Progenitor cell of endocrine pancreas (in vitro differentiated cells): ENCODE results near the gene TTC23L. TPM values are rescaled to one million over a fixed set of nuclear protein-coding genes. Genes with fewer than 3 reads are reported as not detected.
A peak's percentile ranks its signal among the peaks of the same experiment; 100 is the strongest.

Experiments
- DNase-seq: peaks from one replicate; pipeline ENCODE4 v3.0.0; 2021; ENCODE audit warnings: low spot score; ENCODE audit not compliant: unreplicated experiment
- H3K27ac Mint-ChIP-seq: 2 replicates; pipeline ENCODE4 v1.8.0; 2021; ENCODE audit warnings: mild to moderate bottlenecking, moderate library complexity, mixed read lengths
- H3K27me3 Mint-ChIP-seq: 2 replicates; pipeline ENCODE4 v1.8.0; 2021; ENCODE audit warnings: mixed read lengths
- H3K36me3 Mint-ChIP-seq: 2 replicates; pipeline ENCODE4 v1.8.0; 2022; ENCODE audit warnings: mixed read lengths; ENCODE audit not compliant: insufficient read depth
- H3K4me1 Mint-ChIP-seq: 2 replicates; pipeline ENCODE4 v1.8.0; 2021; ENCODE audit warnings: low read depth, mixed read lengths
- H3K4me3 Mint-ChIP-seq: 2 replicates; pipeline ENCODE4 v1.8.0; 2021; ENCODE audit warnings: low read depth, mild to moderate bottlenecking, moderate library complexity, mixed read lengths
- H3K9me3 Mint-ChIP-seq: 2 replicates; pipeline ENCODE4 v1.8.0; 2021; ENCODE audit warnings: low read depth, mixed read lengths
- total RNA-seq: library from RNA; stranded (reverse); gene quantifications from 2 replicates; pipeline ENCODE4 v1.2.1, GENCODE V29; 2021
- TF ChIP-seq, protein P1 (sequence below): fragments of 200-600 bp; sonication (generic); IDR thresholded peaks from one replicate; pipeline ENCODE4 v1.5.0; 2021; ENCODE audit warnings: antibody characterized with exemption, mild to moderate bottlenecking; ENCODE audit not compliant: unreplicated experiment

The TTC23L gene
- total RNA-seq, 1 donor from 2014 or later, result 2.8 TPM

DNA sequence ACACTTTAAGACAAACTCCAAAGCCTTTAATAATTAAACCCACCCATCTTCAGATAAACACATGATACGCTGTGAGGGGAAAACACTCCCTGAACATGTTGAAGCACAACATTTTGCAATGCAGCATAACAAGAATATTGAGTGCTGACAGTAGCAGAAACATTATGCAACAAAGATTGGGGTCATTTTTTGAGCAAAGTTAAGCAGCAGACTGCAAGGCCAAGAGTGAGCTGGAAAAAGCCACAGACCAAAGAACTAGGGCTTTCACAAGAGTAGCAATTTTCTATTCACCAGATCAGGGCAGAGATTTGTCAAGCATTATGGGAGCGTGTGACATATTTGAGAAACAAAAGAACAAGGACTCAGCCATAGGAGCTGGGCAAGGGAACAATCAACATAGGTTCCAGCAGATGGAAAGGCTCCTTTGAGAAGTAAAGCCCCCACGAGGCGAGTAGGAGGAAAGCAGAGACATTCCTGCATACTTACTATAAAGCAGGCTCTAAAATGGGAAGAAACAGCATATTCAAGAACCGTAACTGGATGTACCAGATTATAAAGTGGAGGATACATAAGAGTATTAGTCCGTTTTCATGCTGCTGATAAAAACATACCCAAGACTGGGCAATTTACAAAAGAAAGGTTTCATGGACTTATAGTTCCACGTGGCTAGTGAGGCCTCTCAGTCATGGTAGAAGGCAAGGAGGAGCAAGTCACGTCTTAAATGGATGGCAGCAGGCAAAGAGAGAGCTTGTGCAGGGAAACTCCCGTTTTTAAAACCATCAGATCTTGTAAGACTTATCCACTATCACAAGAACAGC lies 4.8 kb upstream of the TTC23L start:
- Mint-ChIP-seq H3K36me3 (peaks cover 14% of the 10 kb centered on the region), H3K4me1 (peaks cover 9% of the 10 kb centered on the region), H3K27me3 (no peaks in the 10 kb centered on the region), H3K9me3 (no peaks in the 10 kb centered on the region), H3K4me3 (no peak overlapping the region), H3K27ac (peak overlapping the region; percentile 15)
- DNase-seq, result no peak
- TF ChIP-seq, protein P1, sequence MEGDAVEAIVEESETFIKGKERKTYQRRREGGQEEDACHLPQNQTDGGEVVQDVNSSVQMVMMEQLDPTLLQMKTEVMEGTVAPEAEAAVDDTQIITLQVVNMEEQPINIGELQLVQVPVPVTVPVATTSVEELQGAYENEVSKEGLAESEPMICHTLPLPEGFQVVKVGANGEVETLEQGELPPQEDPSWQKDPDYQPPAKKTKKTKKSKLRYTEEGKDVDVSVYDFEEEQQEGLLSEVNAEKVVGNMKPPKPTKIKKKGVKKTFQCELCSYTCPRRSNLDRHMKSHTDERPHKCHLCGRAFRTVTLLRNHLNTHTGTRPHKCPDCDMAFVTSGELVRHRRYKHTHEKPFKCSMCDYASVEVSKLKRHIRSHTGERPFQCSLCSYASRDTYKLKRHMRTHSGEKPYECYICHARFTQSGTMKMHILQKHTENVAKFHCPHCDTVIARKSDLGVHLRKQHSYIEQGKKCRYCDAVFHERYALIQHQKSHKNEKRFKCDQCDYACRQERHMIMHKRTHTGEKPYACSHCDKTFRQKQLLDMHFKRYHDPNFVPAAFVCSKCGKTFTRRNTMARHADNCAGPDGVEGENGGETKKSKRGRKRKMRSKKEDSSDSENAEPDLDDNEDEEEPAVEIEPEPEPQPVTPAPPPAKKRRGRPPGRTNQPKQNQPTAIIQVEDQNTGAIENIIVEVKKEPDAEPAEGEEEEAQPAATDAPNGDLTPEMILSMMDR, result no peak

DNA sequence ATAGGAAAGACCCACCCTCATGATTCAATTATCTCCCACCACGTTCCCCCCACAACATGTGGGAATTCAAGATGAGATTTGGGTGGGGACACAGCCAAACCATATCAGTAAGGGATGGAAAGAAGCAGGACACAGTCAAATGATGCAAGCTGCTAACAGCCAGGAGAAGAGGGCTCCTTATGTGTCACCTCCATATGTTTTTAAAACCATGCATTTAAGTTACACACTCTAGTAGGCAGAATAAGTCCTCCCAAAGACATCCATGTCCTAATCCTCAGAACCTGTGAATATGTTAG lies 4.2 kb upstream of the TTC23L start:
- H3K9me3 Mint-ChIP-seq, result no peaks in the 10 kb centered on the region
- H3K4me3 Mint-ChIP-seq, result no peak overlapping the region
- no peaks in the 10 kb centered on the region for H3K27me3 Mint-ChIP-seq
- peaks cover 9% of the 10 kb centered on the region for H3K4me1 Mint-ChIP-seq
- no peak for DNase-seq
- TF ChIP-seq, protein P1, result no peak
- H3K27ac Mint-ChIP-seq, result no peak overlapping the region
- peaks cover 13% of the 10 kb centered on the region for H3K36me3 Mint-ChIP-seq

DNA sequence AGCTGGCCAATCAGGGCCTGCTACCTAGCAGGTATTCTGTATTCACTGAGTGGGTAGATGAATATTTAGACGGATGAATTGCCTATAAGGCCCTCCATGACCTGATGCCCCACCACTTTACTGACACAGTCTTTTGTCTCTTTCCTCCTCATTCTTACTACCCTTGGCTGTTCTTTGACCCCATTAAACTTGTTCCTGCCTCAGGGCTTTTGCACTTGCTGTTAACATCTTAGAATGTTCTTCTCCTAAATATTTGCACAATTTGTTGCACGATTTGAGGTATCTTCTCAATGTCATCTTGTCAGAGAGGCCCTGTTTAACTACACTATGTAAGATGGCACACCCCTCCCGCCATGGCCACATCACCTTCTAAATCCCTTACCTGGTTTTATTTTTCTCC lies 3.3 kb upstream of the TTC23L start:
- H3K27me3 Mint-ChIP-seq, result no peaks in the 10 kb centered on the region

DNA sequence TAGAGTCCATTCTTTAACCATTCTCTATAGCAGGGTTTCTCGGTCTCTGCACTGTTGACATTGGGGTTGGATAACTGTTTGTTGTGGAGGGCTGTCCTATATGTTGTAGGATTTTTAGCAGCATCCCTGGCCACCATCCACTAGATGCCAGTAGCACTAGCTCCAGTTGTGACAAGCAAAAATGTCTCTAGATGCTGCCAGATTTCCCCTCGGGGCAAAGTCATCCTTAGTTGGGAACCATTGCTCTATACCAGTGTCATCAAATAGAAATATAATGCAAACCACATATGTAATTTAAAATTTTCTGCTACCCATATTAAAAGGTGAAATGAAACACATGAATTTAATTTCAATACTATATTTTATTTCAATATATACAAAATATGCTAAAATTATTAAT lies 2.9 kb downstream of the TTC23L start:
- Mint-ChIP-seq H3K9me3 (no peaks in the 10 kb centered on the region), H3K27ac (no peak overlapping the region), H3K4me1 (peaks cover 9% of the 10 kb centered on the region), H3K36me3 (peaks cover 5% of the 10 kb centered on the region), H3K27me3 (no peaks in the 10 kb centered on the region), H3K4me3 (no peak overlapping the region)
- no peak for DNase-seq
- TF ChIP-seq, protein P1, result no peak

More for the DNA sequence above, 3.3 kb upstream of the TTC23L start:
- Mint-ChIP-seq H3K4me3 (no peak overlapping the region), H3K27ac (peak overlapping the region; percentile 53), H3K36me3 (peaks cover 9% of the 10 kb centered on the region), H3K9me3 (no peaks in the 10 kb centered on the region), H3K4me1 (peaks cover 9% of the 10 kb centered on the region)
- DNase-seq, result no peak
- TF ChIP-seq, protein P1, result no peak

DNA sequence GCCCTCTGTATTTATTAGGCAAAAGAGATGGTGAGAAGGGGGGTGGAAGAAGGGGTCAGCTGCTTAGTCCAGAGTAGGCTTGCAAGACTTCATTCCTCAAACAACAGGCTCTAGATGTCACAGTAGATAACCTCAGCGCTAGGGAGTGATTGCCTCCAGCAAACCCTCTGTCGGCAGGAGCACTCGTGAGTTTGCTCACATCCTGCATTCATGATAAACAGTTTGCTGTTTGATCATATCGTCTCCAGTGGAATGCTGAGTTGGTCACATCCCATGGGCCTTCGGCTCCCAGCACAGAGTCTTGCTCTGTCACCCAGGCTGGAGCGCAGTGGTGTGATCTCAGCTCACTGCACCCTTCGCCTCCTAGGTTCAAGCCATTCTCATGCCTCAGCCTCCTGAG lies 3.6 kb downstream of the TTC23L start:
- TF ChIP-seq, protein P1, result no peak
- Mint-ChIP-seq H3K27ac (no peak overlapping the region), H3K27me3 (no peaks in the 10 kb centered on the region), H3K4me3 (no peak overlapping the region), H3K4me1 (peaks cover 9% of the 10 kb centered on the region), H3K9me3 (no peaks in the 10 kb centered on the region), H3K36me3 (peaks cover 7% of the 10 kb centered on the region)
- no peak for DNase-seq
